Measurements from ENCODE around the gene SLC35F3. TPM values are rescaled to one million over a fixed set of nuclear protein-coding genes. Genes with fewer than 3 reads are reported as not detected.

The SLC35F3 gene
- total and polyA plus RNA-seq, 9 of the 15 experiments (the other 6 are each of a cell fraction or from before 2014, with no cell fraction given): 0.04 to 0.07 (median 0.04) TPM; not detected in 6

DNA sequence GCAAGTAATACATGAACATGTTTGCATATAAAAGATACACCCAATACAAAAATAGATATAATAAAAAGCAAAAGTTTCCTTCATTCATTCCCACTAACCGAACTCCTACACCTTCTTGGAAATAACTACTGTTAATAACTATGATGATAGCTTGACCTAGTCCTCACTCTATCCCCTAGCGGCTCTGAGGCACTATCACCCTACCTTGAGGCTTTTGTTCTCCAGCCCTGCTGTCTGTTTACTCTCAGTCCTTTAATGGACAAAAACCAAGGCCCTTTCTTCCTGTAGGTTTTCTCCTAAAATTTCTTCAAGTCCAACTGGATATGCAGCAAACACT lies 186.6 kb downstream of the SLC35F3 start:
- Histone ChIP-seq H3K4me1 (replicated peaks in 1 of 2; ENCODE audit: control insufficient read depth in 2 of 2, insufficient read depth in 2 of 2, low read length in 2 of 2) (no peaks in the 10 kb centered on the region), H3K9ac (ENCODE audit: insufficient read depth in 1 of 2, low read depth in 2 of 2, low read length in 2 of 2) (no peak overlapping the region), H3K4me3 (no peak overlapping the region), H2AFZ (ENCODE audit: low read depth, low read length) (no peak overlapping the region), H3K79me2 (ENCODE audit: control insufficient read depth, insufficient read depth, low read length) (no peaks in the 10 kb centered on the region), H4K20me1 (replicated peaks; ENCODE audit: control insufficient read depth, insufficient read depth, low read length) (no peaks in the 10 kb centered on the region), H3K36me3 (ENCODE audit: control insufficient read depth, insufficient read depth, low read length) (no peaks in the 10 kb centered on the region), H3K27me3 (ENCODE audit: control insufficient read depth in 2 of 2, insufficient read depth in 2 of 2, low read length in 2 of 2) (0 out of 5 replicates have a peak, but pooled peaks cover 0 to 3% of the 10 kb centered on the region in 2 experiments), H3K4me2 (ENCODE audit: insufficient read depth, low read length) (no peak overlapping the region), H3K9me3 (replicated peaks; ENCODE audit: control insufficient read depth, insufficient read depth, low read depth, low read length) (no peaks in the 10 kb centered on the region), H3K27ac (ENCODE audit: extremely low read depth, low read depth, low read length) (no peak overlapping the region), H3K9me1 (ENCODE audit: control insufficient read depth, insufficient read depth, low read length) (no peaks in the 10 kb centered on the region)
- 0% methylated on average over 2 of the region's 2 CpGs for WGBS (ENCODE audit: insufficient coverage, low coverage, missing lambda C conversion rate)
- no peak for DNase-seq (ENCODE audit: extremely low read depth in 1 of 4, low spot score in 3 of 4)
- CTCF ChIA-PET (ENCODE audit: low intra/inter-chr PET ratio): no interaction called here
- ATAC-seq: no peak
- intact Hi-C loops (cut with micrococcal nuclease) (no loop called here), in situ Hi-C loops (cut with MboI) (no loop called here)
- FAIRE-seq: no peak
- no TSS peak for BruUV-seq (replicated peaks)
- POLR2A ChIA-PET: interaction anchor here (0.6 kb wide), 1 partner anchor 24 kb away, joined by 3 read pairs; no protein-coding TSS in a partner anchor
- TF ChIP-seq TEAD2 (tag; IDR thresholded peaks at IDR 0.05): no peak
- no peak for TF ChIP-seq ZNF316 (IDR thresholded peaks at IDR 0.05)
- no peak for TF ChIP-seq RBBP5 (IDR thresholded peaks at IDR 0.05; ENCODE audit: borderline replicate concordance, insufficient read depth, low read length, poor library complexity, severe bottlenecking)
- no peak for TF ChIP-seq NFE2L1 (tag; IDR thresholded peaks at IDR 0.05; ENCODE audit: borderline replicate concordance, low read depth)
- TF ChIP-seq NFE2 (IDR thresholded peaks at IDR 0.05; ENCODE audit: low read depth): no peak
- TF ChIP-seq, protein P1, sequence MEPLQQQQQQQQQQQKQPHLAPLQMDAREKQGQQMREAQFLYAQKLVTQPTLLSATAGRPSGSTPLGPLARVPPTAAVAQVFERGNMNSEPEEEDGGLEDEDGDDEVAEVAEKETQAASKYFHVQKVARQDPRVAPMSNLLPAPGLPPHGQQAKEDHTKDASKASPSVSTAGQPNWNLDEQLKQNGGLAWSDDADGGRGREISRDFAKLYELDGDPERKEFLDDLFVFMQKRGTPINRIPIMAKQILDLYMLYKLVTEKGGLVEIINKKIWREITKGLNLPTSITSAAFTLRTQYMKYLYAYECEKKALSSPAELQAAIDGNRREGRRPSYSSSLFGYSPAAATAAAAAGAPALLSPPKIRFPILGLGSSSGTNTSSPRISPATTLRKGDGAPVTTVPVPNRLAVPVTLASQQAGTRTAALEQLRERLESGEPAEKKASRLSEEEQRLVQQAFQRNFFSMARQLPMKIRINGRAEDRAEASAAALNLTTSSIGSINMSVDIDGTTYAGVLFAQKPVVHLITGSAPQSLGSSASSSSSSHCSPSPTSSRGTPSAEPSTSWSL (CRISPR knock-in tag; IDR thresholded peaks at IDR 0.05; ENCODE audit: borderline replicate concordance): no peak
- TF ChIP-seq, protein P2, sequence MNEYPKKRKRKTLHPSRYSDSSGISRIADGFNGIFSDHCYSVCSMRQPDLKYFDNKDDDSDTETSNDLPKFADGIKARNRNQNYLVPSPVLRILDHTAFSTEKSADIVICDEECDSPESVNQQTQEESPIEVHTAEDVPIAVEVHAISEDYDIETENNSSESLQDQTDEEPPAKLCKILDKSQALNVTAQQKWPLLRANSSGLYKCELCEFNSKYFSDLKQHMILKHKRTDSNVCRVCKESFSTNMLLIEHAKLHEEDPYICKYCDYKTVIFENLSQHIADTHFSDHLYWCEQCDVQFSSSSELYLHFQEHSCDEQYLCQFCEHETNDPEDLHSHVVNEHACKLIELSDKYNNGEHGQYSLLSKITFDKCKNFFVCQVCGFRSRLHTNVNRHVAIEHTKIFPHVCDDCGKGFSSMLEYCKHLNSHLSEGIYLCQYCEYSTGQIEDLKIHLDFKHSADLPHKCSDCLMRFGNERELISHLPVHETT (CRISPR knock-in tag; conservative IDR thresholded peaks at IDR 0.05 in 1 of 2, IDR thresholded peaks at IDR 0.05 in 1 of 2): no peak
- TF ChIP-seq, protein P3, sequence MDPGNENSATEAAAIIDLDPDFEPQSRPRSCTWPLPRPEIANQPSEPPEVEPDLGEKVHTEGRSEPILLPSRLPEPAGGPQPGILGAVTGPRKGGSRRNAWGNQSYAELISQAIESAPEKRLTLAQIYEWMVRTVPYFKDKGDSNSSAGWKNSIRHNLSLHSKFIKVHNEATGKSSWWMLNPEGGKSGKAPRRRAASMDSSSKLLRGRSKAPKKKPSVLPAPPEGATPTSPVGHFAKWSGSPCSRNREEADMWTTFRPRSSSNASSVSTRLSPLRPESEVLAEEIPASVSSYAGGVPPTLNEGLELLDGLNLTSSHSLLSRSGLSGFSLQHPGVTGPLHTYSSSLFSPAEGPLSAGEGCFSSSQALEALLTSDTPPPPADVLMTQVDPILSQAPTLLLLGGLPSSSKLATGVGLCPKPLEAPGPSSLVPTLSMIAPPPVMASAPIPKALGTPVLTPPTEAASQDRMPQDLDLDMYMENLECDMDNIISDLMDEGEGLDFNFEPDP (CRISPR knock-in tag; IDR thresholded peaks at IDR 0.05): no peak
- no peak for TF ChIP-seq ZFP30 (CRISPR knock-in tag; IDR thresholded peaks at IDR 0.05; ENCODE audit: borderline replicate concordance)
- TF ChIP-seq MYBL2 (IDR thresholded peaks at IDR 0.05; ENCODE audit: low read depth): no peak
- TF ChIP-seq MYBL2 (CRISPR knock-in tag; IDR thresholded peaks at IDR 0.05; ENCODE audit: borderline replicate concordance): no peak
- no peak for TF ChIP-seq CREBBP (IDR thresholded peaks at IDR 0.05; ENCODE audit: low read depth, low read length)
- TF ChIP-seq CHD2 (IDR thresholded peaks at IDR 0.05; ENCODE audit: low read depth, low read length): no peak
- no peak for TF ChIP-seq SETDB1 (IDR thresholded peaks at IDR 0.05; ENCODE audit: low read length)
- TF ChIP-seq, protein P4, sequence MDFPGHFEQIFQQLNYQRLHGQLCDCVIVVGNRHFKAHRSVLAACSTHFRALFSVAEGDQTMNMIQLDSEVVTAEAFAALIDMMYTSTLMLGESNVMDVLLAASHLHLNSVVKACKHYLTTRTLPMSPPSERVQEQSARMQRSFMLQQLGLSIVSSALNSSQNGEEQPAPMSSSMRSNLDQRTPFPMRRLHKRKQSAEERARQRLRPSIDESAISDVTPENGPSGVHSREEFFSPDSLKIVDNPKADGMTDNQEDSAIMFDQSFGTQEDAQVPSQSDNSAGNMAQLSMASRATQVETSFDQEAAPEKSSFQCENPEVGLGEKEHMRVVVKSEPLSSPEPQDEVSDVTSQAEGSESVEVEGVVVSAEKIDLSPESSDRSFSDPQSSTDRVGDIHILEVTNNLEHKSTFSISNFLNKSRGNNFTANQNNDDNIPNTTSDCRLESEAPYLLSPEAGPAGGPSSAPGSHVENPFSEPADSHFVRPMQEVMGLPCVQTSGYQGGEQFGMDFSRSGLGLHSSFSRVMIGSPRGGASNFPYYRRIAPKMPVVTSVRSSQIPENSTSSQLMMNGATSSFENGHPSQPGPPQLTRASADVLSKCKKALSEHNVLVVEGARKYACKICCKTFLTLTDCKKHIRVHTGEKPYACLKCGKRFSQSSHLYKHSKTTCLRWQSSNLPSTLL (IDR thresholded peaks at IDR 0.05): no peak
- TF ChIP-seq KAT7 (CRISPR knock-in tag; IDR thresholded peaks at IDR 0.05; ENCODE audit: borderline replicate concordance): no peak

All from K562 (cell line).